Measurements from ENCODE around the gene KLHL13. TPM values are rescaled to one million over a fixed set of nuclear protein-coding genes. Genes with fewer than 3 reads are reported as not detected.
"Not testable (repeated sequence)": the region's sequence is repeated elsewhere in the genome, so short reads cannot be mapped to it uniquely, and the experiment has no call there.

The KLHL13 gene
- total RNA-seq, 4 donors from 2014 or later: 0.52 to 2.7 (median 1.1) TPM

- intact Hi-C loops (cut with DNase I; ENCODE audit: low total_unique reads): no loop called here
- DNase-seq (ENCODE audit: low spot score in 2 of 2): no peak
- TF ChIP-seq POLR2A (IDR thresholded peaks at IDR 0.05): no peak
- TF ChIP-seq CTCF (IDR thresholded peaks at IDR 0.05): no peak
- H3K4me3 ChIP-seq (ENCODE audit: low read depth, poor library complexity, severe bottlenecking): no peak overlapping the region
These were observed 13.1 kb upstream of the KLHL13 start for GRCh38 chrX:118129681-118130080.

GRCh38 chrX:118128724-118129123 is 12.1 kb upstream of the KLHL13 start:
- no peak for TF ChIP-seq POLR2A (IDR thresholded peaks at IDR 0.05)
- no peak for TF ChIP-seq CTCF (IDR thresholded peaks at IDR 0.05)
- DNase-seq (ENCODE audit: low spot score in 2 of 2): no peak
- no peak overlapping the region for H3K4me3 ChIP-seq (ENCODE audit: low read depth, poor library complexity, severe bottlenecking)
- intact Hi-C loops (cut with DNase I; ENCODE audit: low total_unique reads): no loop called here
- WGBS, 2 donors: 86 to 93% methylated on average over 18 of the region's 18 CpGs

GRCh38 chrX:118126286-118126685 is 9.7 kb upstream of the KLHL13 start:
- no peak overlapping the region for H3K4me3 ChIP-seq (ENCODE audit: low read depth, poor library complexity, severe bottlenecking)
- no peak for TF ChIP-seq POLR2A (IDR thresholded peaks at IDR 0.05)
- TF ChIP-seq CTCF (IDR thresholded peaks at IDR 0.05): no peak
- intact Hi-C loops (cut with DNase I; ENCODE audit: low total_unique reads): no loop called here
- DNase-seq (ENCODE audit: low spot score in 2 of 2): no peak
- 52 to 60% methylated on average over 2 of the region's 2 CpGs for WGBS, 2 donors

GRCh38 chrX:118124243-118124642 is 7.6 kb upstream of the KLHL13 start:
- DNase-seq (ENCODE audit: low spot score in 2 of 2); intact Hi-C loops (cut with DNase I; ENCODE audit: low total_unique reads); H3K4me3 ChIP-seq (ENCODE audit: low read depth, poor library complexity, severe bottlenecking): not testable (repeated sequence)
- 88 to 93% methylated on average over 4 of the region's 4 CpGs for WGBS, 2 donors

- WGBS, 2 donors: 72 to 77% methylated on average over 2 of the region's 2 CpGs
- no peak overlapping the region for H3K4me3 ChIP-seq (ENCODE audit: low read depth, poor library complexity, severe bottlenecking)
- DNase-seq (ENCODE audit: low spot score in 2 of 2): no peak
- TF ChIP-seq CTCF (IDR thresholded peaks at IDR 0.05) (no peak), POLR2A (IDR thresholded peaks at IDR 0.05) (no peak)
- intact Hi-C loops (cut with DNase I; ENCODE audit: low total_unique reads): no loop called here
These were observed 1.1 kb upstream of the KLHL13 start for GRCh38 chrX:118117741-118118140.

GRCh38 chrX:118115953-118116712 is 477 bp downstream of the KLHL13 start:
- no peak for DNase-seq (ENCODE audit: low spot score in 2 of 2)
- 5 to 29% methylated on average over 21 to 28 of the region's 53 CpGs for WGBS, 2 donors
- intact Hi-C loops (cut with DNase I; ENCODE audit: low total_unique reads): no loop called here
- H3K4me3 ChIP-seq (ENCODE audit: low read depth, poor library complexity, severe bottlenecking): peak overlapping the region; percentile 50
- TF ChIP-seq CTCF (IDR thresholded peaks at IDR 0.05) (no peak), POLR2A (IDR thresholded peaks at IDR 0.05) (no peak)
